H9 (cell line): ENCODE results near the gene ELP1. TPM values are rescaled to one million over a fixed set of nuclear protein-coding genes. Genes with fewer than 3 reads are reported as not detected.

Experiments
- DNase-seq: peaks from one replicate; pipeline ENCODE4 v3.0.0-alpha.2; 2017
- H2AFZ ChIP-seq: one replicate; pipeline ENCODE4 v1.6.1; 2013; ENCODE audit warnings: mild to moderate bottlenecking, low read length, control low read depth, moderate library complexity
- H2AK5ac ChIP-seq: 2 replicates; pipeline ENCODE4 v1.6.1; 2013; ENCODE audit warnings: low read length, control low read depth, mixed read lengths; ENCODE audit not compliant: insufficient read length
- H2BK120ac ChIP-seq: one replicate; pipeline ENCODE4 v1.6.1; 2013; ENCODE audit warnings: low read depth, mild to moderate bottlenecking, low read length, control low read depth, inconsistent platforms; ENCODE audit not compliant: poor library complexity, severe bottlenecking
- H2BK12ac ChIP-seq: 2 replicates; pipeline ENCODE4 v1.6.1; 2013; ENCODE audit warnings: low read length, control low read depth, mixed read lengths, low read depth; ENCODE audit not compliant: insufficient read length
- H2BK15ac ChIP-seq: 2 replicates; pipeline ENCODE4 v1.6.1; 2013; ENCODE audit warnings: low read depth, low read length, control low read depth
- H2BK20ac ChIP-seq: one replicate; pipeline ENCODE4 v1.6.1; 2013; ENCODE audit warnings: low read depth, mild to moderate bottlenecking, low read length, control low read depth, inconsistent platforms; ENCODE audit not compliant: poor library complexity, severe bottlenecking
- H2BK5ac ChIP-seq: 2 replicates; pipeline ENCODE4 v1.6.1; 2013; ENCODE audit warnings: low read length, control low read depth, mixed read lengths; ENCODE audit not compliant: insufficient read length
- H3K14ac ChIP-seq: 2 replicates; pipeline ENCODE4 v1.6.1; 2013; ENCODE audit warnings: low read length, control low read depth; ENCODE audit not compliant: insufficient read depth
- H3K18ac ChIP-seq: 2 replicates; pipeline ENCODE4 v1.6.1; 2013; ENCODE audit warnings: low read depth, mild to moderate bottlenecking, mixed read lengths, low read length, control low read depth; ENCODE audit not compliant: insufficient read length
- H3K23ac ChIP-seq: 2 replicates; pipeline ENCODE4 v1.6.1; 2013; ENCODE audit warnings: low read length, control low read depth, mixed read lengths, low read depth; ENCODE audit not compliant: insufficient read length
- H3K23me2 ChIP-seq: 2 replicates; pipeline ENCODE4 v1.6.1; 2013; ENCODE audit warnings: low read depth, mild to moderate bottlenecking, mixed read lengths, low read length, control low read depth; ENCODE audit not compliant: insufficient read length, poor library complexity, severe bottlenecking
- H3K27ac ChIP-seq: 2 replicates; pipeline ENCODE4 v1.5.1; 2013; ENCODE audit warnings: low read length, control low read depth, mixed read lengths, low read depth; ENCODE audit not compliant: insufficient read length
- H3K27me3 ChIP-seq: 2 replicates; pipeline ENCODE4 v1.6.1; 2013; ENCODE audit warnings: low read length, control low read depth, inconsistent platforms; ENCODE audit not compliant: insufficient read depth
- H3K4ac ChIP-seq: 2 replicates; pipeline ENCODE4 v1.6.1; 2013; ENCODE audit warnings: low read depth, mild to moderate bottlenecking, control low read depth, inconsistent platforms, low read length, moderate library complexity
- H3K4me1 ChIP-seq: 2 replicates; pipeline ENCODE4 v1.6.1; 2013; ENCODE audit warnings: low read length, control low read depth, inconsistent platforms; ENCODE audit not compliant: insufficient read depth
- H3K4me2 ChIP-seq: 2 replicates; pipeline ENCODE4 v1.6.1; 2013; ENCODE audit warnings: low read length, control low read depth, mixed read lengths; ENCODE audit not compliant: insufficient read length, insufficient read depth
- H3K56ac ChIP-seq: 2 replicates; pipeline ENCODE4 v1.6.1; 2013; ENCODE audit warnings: low read depth, mild to moderate bottlenecking, mixed read lengths, low read length, control low read depth; ENCODE audit not compliant: insufficient read length
- H3K79me1 ChIP-seq: 2 replicates; pipeline ENCODE4 v1.6.1; 2013; ENCODE audit warnings: low read depth, mild to moderate bottlenecking, moderate library complexity, low read length, control low read depth, inconsistent platforms; ENCODE audit not compliant: insufficient read depth, poor library complexity, severe bottlenecking
- H3K79me2 ChIP-seq: 2 replicates; pipeline ENCODE4 v1.6.1; 2013; ENCODE audit warnings: low read length, control low read depth, inconsistent platforms; ENCODE audit not compliant: insufficient read depth
- H3K9ac ChIP-seq: 2 replicates; pipeline ENCODE4 v1.6.1; 2013; ENCODE audit warnings: low read length, control low read depth, mixed read lengths; ENCODE audit not compliant: insufficient read length; ENCODE audit errors: extremely low read depth
- H3K9me3 ChIP-seq: one replicate; pipeline ENCODE4 v1.6.1; 2013; ENCODE audit warnings: low read depth, low read length, inconsistent platforms; ENCODE audit not compliant: control insufficient read depth
- H3T11ph ChIP-seq: one replicate; pipeline ENCODE4 v1.6.1; 2013; ENCODE audit warnings: mild to moderate bottlenecking, low read length, control low read depth, inconsistent platforms
- H4K20me1 ChIP-seq: one replicate; pipeline ENCODE4 v1.6.1; 2013; ENCODE audit not compliant: control insufficient read depth, insufficient read length, insufficient read depth
- H4K5ac ChIP-seq: 2 replicates; pipeline ENCODE4 v1.6.1; 2013; ENCODE audit warnings: low read depth, mild to moderate bottlenecking, mixed read lengths, low read length, control low read depth; ENCODE audit not compliant: insufficient read length
- H4K8ac ChIP-seq: replicated peaks from 2 replicates; pipeline ENCODE4 v1.6.1; 2013; ENCODE audit warnings: low read length, control low read depth, mixed read lengths, low read depth; ENCODE audit not compliant: insufficient read length
- H4K91ac ChIP-seq: 2 replicates; pipeline ENCODE4 v1.6.1; 2013; ENCODE audit warnings: low read depth, mild to moderate bottlenecking, moderate library complexity, mixed read lengths, low read length, control low read depth; ENCODE audit not compliant: insufficient read length
- H3K27ac Mint-ChIP-seq, 3 experiments: 2 replicates in 2 of 3; 3 replicates in 1 of 3; pipeline ENCODE4 v1.8.0; 2020 to 2021; ENCODE audit warnings: mixed read lengths in 3 of 3, mild to moderate bottlenecking in 1 of 3, moderate library complexity in 1 of 3
- H3K27me3 Mint-ChIP-seq: 2 replicates; pipeline ENCODE4 v1.8.0; 2021; ENCODE audit warnings: low read depth, mild to moderate bottlenecking, moderate library complexity, mixed read lengths
- H3K36me3 Mint-ChIP-seq, 3 experiments: 2 replicates in 2 of 3; 3 replicates in 1 of 3; pipeline ENCODE4 v1.8.0; 2020 to 2021; ENCODE audit warnings: low read depth in 3 of 3, mixed read lengths in 3 of 3; ENCODE audit not compliant: insufficient read depth in 1 of 3
- H3K4me1 Mint-ChIP-seq, 2 experiments: 2 replicates each; pipeline ENCODE4 v1.8.0; 2020; ENCODE audit warnings: mixed read lengths in 2 of 2
- H3K4me3 Mint-ChIP-seq, 2 experiments: 2 replicates in 1 of 2; 3 replicates in 1 of 2; pipeline ENCODE4 v1.8.0; 2020 to 2021; ENCODE audit warnings: mild to moderate bottlenecking in 2 of 2, mixed read lengths in 2 of 2, moderate library complexity in 1 of 2
- H3K9me3 Mint-ChIP-seq, 2 experiments: 2 replicates in 1 of 2; 3 replicates in 1 of 2; pipeline ENCODE4 v1.8.0; 2020; ENCODE audit warnings: mild to moderate bottlenecking in 2 of 2, mixed read lengths in 2 of 2, moderate library complexity in 1 of 2
- WGBS: extraction: QIAGEN DNeasy Blood & Tissue Kit; methylation state at CpG from one replicate; pipeline ENCODE4 v1.1.7; 2013; ENCODE audit warnings: missing lambda C conversion rate, low lambda C conversion rate, mixed read lengths; ENCODE audit not compliant: insufficient read length; ENCODE audit errors: extremely low coverage; 5-methylcytosine and 5-hydroxymethylcytosine counted together
- total RNA-seq: library from RNA; stranded (reverse); gene quantifications from 2 replicates; pipeline ENCODE4 v1.2.1, GENCODE V29; 2021
- TF ChIP-seq, protein P1 (sequence below): fragments of 200-600 bp; sonication (generic); conservative IDR thresholded peaks from 3 replicates; pipeline ENCODE4 v1.8.0; 2021; ENCODE audit warnings: antibody characterized with exemption, mild to moderate bottlenecking

Gene ELP1
- total RNA-seq, 1 experiment from 2014 or later = 38.7 TPM

DNA sequence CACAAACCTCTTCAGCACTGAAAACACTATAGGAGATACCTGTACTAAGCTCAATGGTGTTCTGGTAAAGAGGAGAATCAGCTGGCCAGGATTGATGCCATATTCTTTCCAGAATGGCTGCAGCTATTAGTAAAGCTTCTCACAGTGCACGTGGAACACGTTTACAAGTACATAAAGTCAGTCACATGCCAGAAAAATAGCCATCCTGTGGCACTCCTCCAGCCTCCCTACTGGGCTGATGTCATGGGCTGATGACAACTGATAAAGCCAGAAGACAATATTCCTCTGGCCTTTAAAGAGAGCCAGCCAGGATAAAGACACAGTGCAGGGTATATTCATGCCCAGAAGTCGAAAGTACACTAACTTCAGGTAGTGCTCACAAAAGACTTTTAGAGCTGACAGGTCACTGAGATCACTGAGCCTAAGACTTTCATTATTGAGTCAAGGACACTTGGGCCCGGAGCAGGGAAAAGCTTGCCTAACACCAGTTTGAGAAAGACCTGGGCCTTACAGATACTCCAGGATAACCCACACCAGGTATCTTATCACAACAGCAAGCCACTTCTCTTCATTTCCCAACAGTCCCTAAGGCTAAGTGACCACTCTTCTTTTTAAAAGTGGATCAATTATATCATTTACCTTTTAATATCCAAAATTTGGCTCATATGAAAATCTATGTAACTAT is 29.7 kb upstream of the ELP1 start:
- Histone ChIP-seq H2BK120ac (no peak overlapping the region), H4K8ac (no peak overlapping the region), H3K9me3 (no peaks in the 10 kb centered on the region), H2AK5ac (no peak overlapping the region), H2AFZ (no peak overlapping the region), H4K91ac (no peak overlapping the region), H3K23ac (no peak overlapping the region), H3K23me2 (no peaks in the 10 kb centered on the region), H2BK5ac (no peak overlapping the region), H4K20me1 (no peaks in the 10 kb centered on the region), H2BK20ac (no peak overlapping the region), H3K4ac (no peak overlapping the region), H2BK12ac (no peak overlapping the region), H3K27me3 (no peaks in the 10 kb centered on the region), H3K18ac (no peak overlapping the region), H3K27ac (no peak overlapping the region), H3K4me2 (no peak overlapping the region), H2BK15ac (no peak overlapping the region), H4K5ac (no peak overlapping the region), H3K9ac (no peak overlapping the region), H3K79me2 (no peaks in the 10 kb centered on the region), H3K4me1 (no peaks in the 10 kb centered on the region), H3T11ph (no peak overlapping the region), H3K56ac (no peak overlapping the region), H3K79me1 (no peaks in the 10 kb centered on the region), H3K14ac (no peak overlapping the region)
- no peaks in the 10 kb centered on the region for H3K27me3 Mint-ChIP-seq
- H3K4me3 Mint-ChIP-seq = no peak overlapping the region
- WGBS = no CpG with 5 or more reads among the region's 4 CpGs
- peaks cover 0 to 19% (median 9%) of the 10 kb centered on the region in 3 experiments; a peak in 6 of 7 replicates for H3K36me3 Mint-ChIP-seq
- H3K4me1 Mint-ChIP-seq = no peaks in the 10 kb centered on the region
- TF ChIP-seq, protein P1, sequence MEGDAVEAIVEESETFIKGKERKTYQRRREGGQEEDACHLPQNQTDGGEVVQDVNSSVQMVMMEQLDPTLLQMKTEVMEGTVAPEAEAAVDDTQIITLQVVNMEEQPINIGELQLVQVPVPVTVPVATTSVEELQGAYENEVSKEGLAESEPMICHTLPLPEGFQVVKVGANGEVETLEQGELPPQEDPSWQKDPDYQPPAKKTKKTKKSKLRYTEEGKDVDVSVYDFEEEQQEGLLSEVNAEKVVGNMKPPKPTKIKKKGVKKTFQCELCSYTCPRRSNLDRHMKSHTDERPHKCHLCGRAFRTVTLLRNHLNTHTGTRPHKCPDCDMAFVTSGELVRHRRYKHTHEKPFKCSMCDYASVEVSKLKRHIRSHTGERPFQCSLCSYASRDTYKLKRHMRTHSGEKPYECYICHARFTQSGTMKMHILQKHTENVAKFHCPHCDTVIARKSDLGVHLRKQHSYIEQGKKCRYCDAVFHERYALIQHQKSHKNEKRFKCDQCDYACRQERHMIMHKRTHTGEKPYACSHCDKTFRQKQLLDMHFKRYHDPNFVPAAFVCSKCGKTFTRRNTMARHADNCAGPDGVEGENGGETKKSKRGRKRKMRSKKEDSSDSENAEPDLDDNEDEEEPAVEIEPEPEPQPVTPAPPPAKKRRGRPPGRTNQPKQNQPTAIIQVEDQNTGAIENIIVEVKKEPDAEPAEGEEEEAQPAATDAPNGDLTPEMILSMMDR = no peak
- no peak for DNase-seq
- no peaks in the 10 kb centered on the region for H3K9me3 Mint-ChIP-seq
- H3K27ac Mint-ChIP-seq = no peak overlapping the region
